PFSK-1 (cell line): Measurements from ENCODE around the gene TSPAN2.

ENCODE experiments used
- POLR2AphosphoS5 ChIP-seq: IDR thresholded peaks from 2 replicates; pipeline ENCODE4 v1.6.1; 2012; ENCODE audit warnings: low read depth, mild to moderate bottlenecking, control low read depth, low read length, moderate library complexity
- TAF1 ChIP-seq: IDR thresholded peaks from 2 replicates; pipeline ENCODE4 v1.6.1; 2012; ENCODE audit warnings: low read length, control low read depth, borderline replicate concordance; ENCODE audit not compliant: insufficient read depth

DNA sequence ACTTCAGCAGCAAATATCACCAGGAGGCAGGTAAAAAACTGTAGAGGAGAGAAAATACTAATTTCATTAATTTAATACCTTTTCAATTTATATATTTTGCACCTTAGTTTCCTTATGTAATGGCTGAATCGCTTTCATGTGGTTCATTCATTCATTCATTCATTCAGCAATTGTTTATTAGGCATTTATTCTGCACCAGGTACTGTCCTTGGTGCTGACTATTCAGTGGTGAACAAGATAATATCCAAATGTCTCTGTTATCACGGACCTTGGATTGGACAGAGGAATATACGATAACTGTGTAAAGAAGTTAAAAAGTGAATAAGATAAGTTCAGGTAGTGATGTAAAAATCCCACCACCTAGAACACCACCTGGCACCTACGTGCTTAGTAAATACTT, 28.8 kb downstream of the TSPAN2 start:
- no peak for TF ChIP-seq POLR2AphosphoS5
- TF ChIP-seq TAF1: no peak
